Ishikawa (cell line): Measurements from ENCODE around the gene OSM.

ENCODE experiments used
- CEBPB ChIP-seq: IDR thresholded peaks from 2 replicates; pipeline ENCODE4 v1.6.1; 2012
- EGR1 ChIP-seq: IDR thresholded peaks from 2 replicates; pipeline ENCODE4 v1.6.1; 2012
- EP300 ChIP-seq: IDR thresholded peaks from 2 replicates; pipeline ENCODE4 v1.6.1; 2012; ENCODE audit warnings: borderline replicate concordance
- FOXM1 ChIP-seq: IDR thresholded peaks from 2 replicates; pipeline ENCODE4 v1.6.1; 2012; ENCODE audit warnings: low read depth, borderline replicate concordance
- MAX ChIP-seq: IDR thresholded peaks from 2 replicates; pipeline ENCODE4 v1.6.1; 2012
- NFIC ChIP-seq: IDR thresholded peaks from 2 replicates; pipeline ENCODE4 v1.6.1; 2012
- RAD21 ChIP-seq: IDR thresholded peaks from 2 replicates; pipeline ENCODE4 v1.6.1; 2012; ENCODE audit warnings: low read depth
- REST ChIP-seq: IDR thresholded peaks from 2 replicates; pipeline ENCODE4 v1.6.1; 2012; ENCODE audit warnings: low read depth, mild to moderate bottlenecking
- TAF1 ChIP-seq: IDR thresholded peaks from 2 replicates; pipeline ENCODE4 v1.6.1; 2012; ENCODE audit warnings: low read depth, mild to moderate bottlenecking
- TCF12 ChIP-seq: IDR thresholded peaks from 2 replicates; pipeline ENCODE4 v1.6.1; 2012; ENCODE audit warnings: low read depth
- TEAD4 ChIP-seq: IDR thresholded peaks from 2 replicates; pipeline ENCODE4 v1.6.1; 2012
- USF1 ChIP-seq: IDR thresholded peaks from 2 replicates; pipeline ENCODE4 v1.6.1; 2012
- YY1 ChIP-seq: IDR thresholded peaks from 2 replicates; pipeline ENCODE4 v1.6.1; 2012; ENCODE audit warnings: low read depth
- ZBTB7A ChIP-seq: IDR thresholded peaks from 2 replicates; pipeline ENCODE4 v1.6.1; 2012; ENCODE audit warnings: low read depth

GRCh38 chr22:30293026-30293425, 26.4 kb upstream of the OSM start:
- TF ChIP-seq RAD21: no peak
- TF ChIP-seq MAX: no peak
- TF ChIP-seq EP300: no peak
- no peak for TF ChIP-seq REST
- no peak for TF ChIP-seq YY1
- TF ChIP-seq NFIC: no peak
- no peak for TF ChIP-seq ZBTB7A
- no peak for TF ChIP-seq CEBPB
- no peak for TF ChIP-seq FOXM1
- TF ChIP-seq TEAD4: no peak
- TF ChIP-seq TAF1: no peak
- TF ChIP-seq EGR1: no peak
- TF ChIP-seq USF1: no peak
- no peak for TF ChIP-seq TCF12
